Colonic mucosa (tissue), 4 donors: ENCODE data around the gene TNIK. TPM values are rescaled to one million over a fixed set of nuclear protein-coding genes. Genes with fewer than 3 reads are reported as not detected.

Experiments used
- DNase-seq: peaks from one replicate; pipeline ENCODE4 v3.0.0-alpha.2; 2020
- H3K27ac ChIP-seq: fragments of 200-600 bp; one replicate; pipeline ENCODE4 v1.8.0; 2021
- H3K27me3 ChIP-seq: fragments of 200-600 bp; one replicate; pipeline ENCODE4 v1.8.0; 2021
- H3K36me3 ChIP-seq: fragments of 200-600 bp; one replicate; pipeline ENCODE4 v1.8.0; 2021
- H3K4me1 ChIP-seq: fragments of 200-600 bp; one replicate; pipeline ENCODE4 v1.8.0; 2021; ENCODE audit warnings: mild to moderate bottlenecking
- H3K4me3 ChIP-seq: fragments of 200-600 bp; one replicate; pipeline ENCODE4 v1.8.0; 2021
- H3K9ac ChIP-seq, 2 donors: one replicate each; pipeline ENCODE4 v1.7.0; 2013; ENCODE audit warnings: control low read depth in 2 of 2, low read depth in 2 of 2, low read length in 2 of 2
- H3K9me3 ChIP-seq: fragments of 200-600 bp; one replicate; pipeline ENCODE4 v1.8.0; 2021
- CTCF ChIP-seq: fragments of 200-600 bp; IDR thresholded peaks from one replicate; pipeline ENCODE4 v1.8.0; 2022; ENCODE audit warnings: antibody characterized with exemption, mild to moderate bottlenecking
- intact Hi-C: fragments of 100-400 bp; cut with DNase I; formaldehyde crosslinking; loops from one replicate; pipeline ENCODE4 v1.14.1; 2022
- total RNA-seq, 2 donors: library from RNA; stranded (reverse); fragmentation: NEBNext Ultra II Directional in 1 of 2; extraction: Animal tissue kit (Norgen Biotek cat#: 25700) in 1 of 2; gene quantifications; one replicate each; pipeline ENCODE4 v1.2.1, GENCODE V29; 2021
- donor health status: healthy.
- donor health status: DM: no; HTN: no; CAD: no.
- donor health status: DM: no; HTN: no; CAD: no.

Gene TNIK
- total RNA-seq, 2 donors from 2014 or later, result 19.9 to 30.9 TPM

GRCh38 chr3:171504376-171504775, 44.2 kb upstream of the TNIK start:
- no peaks in the 10 kb centered on the region for H3K27me3 ChIP-seq
- H3K4me3 ChIP-seq, result no peak overlapping the region
- no peak overlapping the region for H3K9ac ChIP-seq
- intact Hi-C loops, result no loop called here
- no peaks in the 10 kb centered on the region for H3K36me3 ChIP-seq
- no peaks in the 10 kb centered on the region for H3K4me1 ChIP-seq
- DNase-seq, result no peak
- no peak overlapping the region for H3K27ac ChIP-seq
- no peak for TF ChIP-seq CTCF
- H3K9me3 ChIP-seq, result no peaks in the 10 kb centered on the region

- Histone ChIP-seq H3K4me1 (no peaks in the 10 kb centered on the region), H3K27me3 (no peaks in the 10 kb centered on the region), H3K9me3 (no peaks in the 10 kb centered on the region), H3K9ac (no peak overlapping the region), H3K36me3 (no peaks in the 10 kb centered on the region), H3K4me3 (no peak overlapping the region), H3K27ac (no peak overlapping the region)
- no peak for DNase-seq
- intact Hi-C loops, result no loop called here
- TF ChIP-seq CTCF, result no peak
These were observed 43.6 kb upstream of the TNIK start for GRCh38 chr3:171503817-171504216.

- H3K4me1 ChIP-seq, result no peaks in the 10 kb centered on the region
- no peak for TF ChIP-seq CTCF
- H3K9ac ChIP-seq, result no peak overlapping the region
- H3K9me3 ChIP-seq, result no peaks in the 10 kb centered on the region
- no peak overlapping the region for H3K4me3 ChIP-seq
- DNase-seq, result no peak
- H3K27ac ChIP-seq, result no peak overlapping the region
- no peaks in the 10 kb centered on the region for H3K36me3 ChIP-seq
- H3K27me3 ChIP-seq, result no peaks in the 10 kb centered on the region
- intact Hi-C loops, result no loop called here
These were observed 38.7 kb upstream of the TNIK start for GRCh38 chr3:171498921-171499320.

- TF ChIP-seq CTCF, result no peak
- no peak overlapping the region for H3K27ac ChIP-seq
- DNase-seq, result no peak
- no peak overlapping the region for H3K9ac ChIP-seq
- H3K36me3 ChIP-seq, result no peaks in the 10 kb centered on the region
- H3K4me3 ChIP-seq, result no peak overlapping the region
- H3K27me3 ChIP-seq, result no peaks in the 10 kb centered on the region
- intact Hi-C loops, result no loop called here
- no peaks in the 10 kb centered on the region for H3K4me1 ChIP-seq
- no peaks in the 10 kb centered on the region for H3K9me3 ChIP-seq
These were observed 37.3 kb upstream of the TNIK start for GRCh38 chr3:171497468-171497867.

GRCh38 chr3:171495413-171495812, 35.2 kb upstream of the TNIK start:
- Histone ChIP-seq H3K4me1 (no peaks in the 10 kb centered on the region), H3K9me3 (no peaks in the 10 kb centered on the region), H3K9ac (no peak overlapping the region), H3K27ac (no peak overlapping the region), H3K4me3 (no peak overlapping the region), H3K36me3 (no peaks in the 10 kb centered on the region), H3K27me3 (no peaks in the 10 kb centered on the region)
- intact Hi-C loops, result no loop called here
- TF ChIP-seq CTCF, result no peak
- DNase-seq, result no peak
